ENCODE measurements around the gene PPTC7.

DNA sequence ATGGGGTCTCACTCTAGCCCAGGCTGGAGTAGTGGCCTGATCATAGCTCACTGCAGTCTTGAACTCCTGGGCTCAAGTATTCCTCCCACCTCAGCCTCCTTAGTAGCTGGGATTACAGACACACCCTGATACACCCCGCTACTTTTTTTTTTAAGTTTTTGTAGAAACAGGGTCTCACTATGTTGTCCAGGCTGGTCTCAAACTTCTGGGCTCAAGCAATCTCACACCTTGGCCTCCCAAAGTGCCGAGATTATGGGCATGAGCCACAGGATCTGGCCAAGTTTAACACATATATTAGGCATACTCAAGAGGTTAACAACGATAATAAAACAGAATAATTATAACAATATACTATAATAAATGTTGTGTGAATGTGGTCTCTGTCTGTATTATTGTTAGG lies 25.8 kb downstream of the PPTC7 start:
- TF ChIP-seq RAD21 (CRISPR knock-in tag; IDR thresholded peaks at IDR 0.05) (no peak), EZH2 (conservative IDR thresholded peaks at IDR 0.05; ENCODE audit: low read depth, low read length) (no peak)
- TF ChIP-seq, protein P1, sequence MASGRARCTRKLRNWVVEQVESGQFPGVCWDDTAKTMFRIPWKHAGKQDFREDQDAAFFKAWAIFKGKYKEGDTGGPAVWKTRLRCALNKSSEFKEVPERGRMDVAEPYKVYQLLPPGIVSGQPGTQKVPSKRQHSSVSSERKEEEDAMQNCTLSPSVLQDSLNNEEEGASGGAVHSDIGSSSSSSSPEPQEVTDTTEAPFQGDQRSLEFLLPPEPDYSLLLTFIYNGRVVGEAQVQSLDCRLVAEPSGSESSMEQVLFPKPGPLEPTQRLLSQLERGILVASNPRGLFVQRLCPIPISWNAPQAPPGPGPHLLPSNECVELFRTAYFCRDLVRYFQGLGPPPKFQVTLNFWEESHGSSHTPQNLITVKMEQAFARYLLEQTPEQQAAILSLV (CRISPR knock-in tag; IDR thresholded peaks at IDR 0.05; ENCODE audit: borderline replicate concordance) = no peak
- TF ChIP-seq, protein P2, sequence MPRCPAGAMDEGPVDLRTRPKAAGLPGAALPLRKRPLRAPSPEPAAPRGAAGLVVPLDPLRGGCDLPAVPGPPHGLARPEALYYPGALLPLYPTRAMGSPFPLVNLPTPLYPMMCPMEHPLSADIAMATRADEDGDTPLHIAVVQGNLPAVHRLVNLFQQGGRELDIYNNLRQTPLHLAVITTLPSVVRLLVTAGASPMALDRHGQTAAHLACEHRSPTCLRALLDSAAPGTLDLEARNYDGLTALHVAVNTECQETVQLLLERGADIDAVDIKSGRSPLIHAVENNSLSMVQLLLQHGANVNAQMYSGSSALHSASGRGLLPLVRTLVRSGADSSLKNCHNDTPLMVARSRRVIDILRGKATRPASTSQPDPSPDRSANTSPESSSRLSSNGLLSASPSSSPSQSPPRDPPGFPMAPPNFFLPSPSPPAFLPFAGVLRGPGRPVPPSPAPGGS (CRISPR knock-in tag; IDR thresholded peaks at IDR 0.05) = no peak
